NCI-H1436 (cell line): ENCODE results near the gene RTP2.

Experiments
- DNase-seq: peaks from one replicate; lab custom pipeline; 2025; lab: John Stamatoyannopoulos, UW

RTP2 gene

GRCh38 chr3:187667526-187667925 lies 34.8 kb downstream of the RTP2 start:
- peak; percentile 20 for DNase-seq

GRCh38 chr3:187665764-187666402 lies 36.5 kb downstream of the RTP2 start:
- DNase-seq = no peak

GRCh38 chr3:187665010-187665409 lies 37.3 kb downstream of the RTP2 start:
- no peak for DNase-seq

- DNase-seq = no peak
Observed at GRCh38 chr3:187662848-187663409, 39.4 kb downstream of the RTP2 start.

- DNase-seq = no peak
Observed at GRCh38 chr3:187661267-187661666, 41.1 kb downstream of the RTP2 start.

- DNase-seq = no peak
Observed at GRCh38 chr3:187651282-187651681, 51.1 kb downstream of the RTP2 start.
